ENCODE measurements around the gene PRRC2B.

DNA sequence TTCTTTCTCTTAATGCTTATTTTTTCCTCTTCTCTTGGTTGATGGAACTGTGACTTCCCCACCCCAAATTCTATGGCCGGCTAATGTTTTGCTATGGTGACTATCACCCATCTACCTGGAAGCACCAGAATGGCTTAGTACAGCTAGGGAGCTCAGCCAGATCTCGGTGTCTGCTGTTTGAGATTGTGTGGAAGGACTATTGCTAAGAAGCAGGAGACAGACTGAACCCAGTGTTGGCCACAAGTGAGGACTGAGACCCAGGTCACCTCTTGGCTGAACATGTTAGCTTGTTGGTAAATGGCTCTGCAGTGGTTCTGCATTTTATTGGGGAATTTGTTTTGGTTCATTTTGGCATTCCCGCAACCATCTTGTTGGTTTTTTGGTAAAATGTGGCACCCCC, 2.7 kb downstream of the PRRC2B start:
- TF ChIP-seq CTCF (IDR thresholded peaks at IDR 0.05) = no peak
- TF ChIP-seq POLR2A (IDR thresholded peaks at IDR 0.05) = no peak

Data from transverse colon (tissue), 3 donors.